HG02885 (cell line): Measurements from ENCODE around the gene TMEM94.
"Not testable (repeated sequence)": the region's sequence is repeated elsewhere in the genome, so short reads cannot be mapped to it uniquely, and the experiment has no call there.

Experiments used
- ATAC-seq: cut with Tn5 transposase; IDR thresholded peaks from one replicate; pipeline ENCODE4 v1.9.1; 2021; ENCODE audit warnings: mild to moderate bottlenecking; ENCODE audit not compliant: unreplicated experiment, poor library complexity

Gene TMEM94

GRCh38 chr17:75475144-75475835 lies 18.9 kb downstream of the TMEM94 start:
- ATAC-seq: no peak

DNA sequence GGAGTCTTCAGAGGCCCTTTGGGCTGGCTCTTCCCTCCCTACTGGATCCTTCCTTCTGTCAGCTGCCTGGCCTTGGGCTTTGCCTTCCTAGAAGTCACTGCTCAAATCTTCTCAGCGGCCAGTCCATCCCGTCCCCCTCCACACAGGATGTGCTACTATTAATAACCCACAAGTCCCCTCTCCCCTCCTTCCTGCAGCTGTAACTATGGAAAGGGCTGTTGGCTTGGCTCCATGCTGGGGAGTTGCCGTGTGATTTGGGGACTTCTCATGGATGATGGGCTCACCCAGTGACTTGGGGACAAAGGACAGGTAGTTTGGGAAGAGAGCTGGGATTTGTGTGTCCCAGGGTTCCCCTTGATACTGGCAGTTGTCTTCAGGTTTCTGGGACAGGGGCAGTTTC lies 19.4 kb downstream of the TMEM94 start:
- ATAC-seq: no peak

- ATAC-seq: no peak
Measured at GRCh38 chr17:75476271-75476671, 19.8 kb downstream of the TMEM94 start.

- ATAC-seq: no peak
Measured at GRCh38 chr17:75476752-75477489, 20.5 kb downstream of the TMEM94 start.

DNA sequence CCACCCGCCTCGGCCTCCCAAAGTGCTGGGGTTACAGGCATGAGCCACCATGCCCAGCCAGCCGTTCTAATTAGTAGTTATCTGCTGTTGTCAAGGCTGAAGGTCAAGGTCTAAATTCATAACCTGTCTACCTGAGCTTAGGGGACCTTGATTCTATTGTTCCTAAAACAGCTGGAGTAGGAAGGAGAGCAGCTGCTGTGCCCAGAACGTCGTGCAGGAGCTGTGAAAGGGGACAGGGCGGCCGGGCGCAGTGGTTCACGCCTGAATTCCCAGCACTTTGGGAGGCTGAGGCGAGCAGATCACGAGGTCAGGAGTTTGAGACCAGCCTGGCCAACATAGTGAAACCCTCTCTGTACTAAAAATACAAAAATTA lies 21.0 kb downstream of the TMEM94 start:
- not testable (repeated sequence) for ATAC-seq

DNA sequence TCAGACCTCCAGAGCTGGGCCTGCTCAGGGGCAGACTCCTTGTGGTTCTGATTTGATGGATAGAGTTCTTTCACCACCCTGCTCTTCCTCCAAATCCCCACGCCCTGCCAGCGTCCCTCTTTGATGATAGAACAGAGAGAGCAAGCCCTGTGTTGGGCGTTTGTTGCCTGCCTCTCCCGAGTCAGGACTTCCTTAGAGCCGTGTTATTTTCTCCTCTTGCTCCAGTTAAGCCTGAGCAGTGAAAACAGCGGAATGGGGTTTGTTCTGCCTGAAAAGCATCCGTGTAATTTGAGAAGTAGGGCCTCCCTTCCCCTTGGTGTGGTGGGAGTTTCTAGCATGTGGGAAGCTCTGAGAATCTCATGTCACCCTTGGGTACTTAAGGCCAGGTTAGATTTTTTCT lies 22.1 kb downstream of the TMEM94 start:
- ATAC-seq: no peak

- no peak for ATAC-seq
Measured at GRCh38 chr17:75480281-75480680, 23.8 kb downstream of the TMEM94 start.

DNA sequence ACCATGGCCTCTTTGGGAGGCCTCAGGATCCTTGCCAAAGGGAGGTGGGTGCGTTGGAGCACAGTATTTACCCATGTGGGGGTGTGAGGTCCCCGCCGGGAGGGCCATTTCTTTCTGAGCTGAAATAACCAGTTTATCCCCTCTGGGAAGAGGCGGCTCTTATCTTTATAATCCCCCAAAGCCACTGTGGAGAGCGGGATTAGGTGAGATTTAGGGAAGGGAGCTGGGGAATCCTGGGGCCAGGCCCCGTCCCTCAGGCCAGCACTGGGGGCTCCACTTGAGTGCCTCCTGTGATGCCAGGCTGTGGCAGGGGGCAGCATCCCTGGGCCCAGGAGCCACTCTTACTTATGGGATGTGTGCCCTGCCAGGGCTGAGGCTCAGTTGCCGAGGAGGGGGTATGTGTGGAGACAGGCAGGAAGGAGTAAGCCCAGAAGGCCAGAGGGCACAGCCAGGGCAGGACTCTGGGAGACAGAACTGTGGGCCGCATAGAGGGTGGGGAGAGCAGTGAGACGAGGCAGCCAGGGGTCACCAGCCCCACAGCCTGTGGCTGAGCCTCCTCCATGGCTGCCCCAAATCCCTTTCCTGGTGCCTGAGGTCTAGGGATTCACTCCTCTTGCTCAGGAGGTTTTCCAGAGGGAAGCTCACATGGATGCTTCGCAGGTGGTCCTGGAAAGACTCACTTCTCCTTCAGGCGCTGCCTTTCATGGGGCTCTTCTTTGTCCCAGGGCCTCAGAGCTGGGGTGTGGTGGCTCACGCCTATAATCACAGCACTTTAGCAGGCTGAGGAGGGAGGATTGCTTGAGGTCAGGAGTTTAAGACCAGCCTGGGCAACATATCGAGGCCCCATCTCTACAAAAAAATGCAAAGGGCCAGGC lies 25.0 kb downstream of the TMEM94 start:
- ATAC-seq: no peak

DNA sequence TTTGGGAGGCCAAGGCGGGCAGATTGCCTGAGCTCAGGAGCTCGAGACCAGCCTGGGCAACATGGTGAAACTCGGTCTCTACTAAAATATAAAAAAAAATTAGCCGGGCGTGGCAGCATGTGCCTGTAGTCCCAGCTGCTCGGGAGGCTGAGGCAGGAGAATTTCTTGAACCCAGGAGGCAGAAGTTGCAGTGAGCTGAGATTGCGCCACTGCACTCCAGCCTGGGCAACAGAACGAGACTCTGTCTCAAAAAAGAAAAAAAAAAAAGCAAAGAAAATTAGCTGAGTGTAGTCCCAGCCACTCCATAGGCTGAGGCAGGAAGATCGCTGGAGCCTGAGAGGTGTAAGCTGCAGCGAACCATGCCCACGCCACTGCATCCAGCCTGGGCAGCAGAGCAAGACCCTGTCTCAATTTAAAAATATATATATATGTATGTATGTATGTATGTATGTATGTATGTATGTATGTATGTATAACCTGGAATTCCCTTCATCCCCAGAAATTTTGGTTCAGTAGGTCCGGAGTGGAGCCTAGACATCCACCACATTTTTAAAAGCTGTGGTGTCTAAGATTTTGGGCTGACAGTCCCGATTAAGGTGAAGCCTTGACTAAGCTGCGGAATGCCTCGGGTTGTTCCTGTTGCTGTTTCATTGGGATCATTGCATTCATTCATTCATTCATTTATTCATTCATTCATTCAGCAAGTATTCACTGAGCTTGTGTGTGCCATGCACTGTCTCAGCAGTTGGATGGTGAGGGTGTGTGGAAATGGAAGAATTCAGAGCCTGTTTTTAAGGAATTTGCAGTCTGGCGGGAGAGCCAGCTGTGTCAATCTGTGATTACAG lies 25.9 kb downstream of the TMEM94 start:
- ATAC-seq: no peak

- ATAC-seq: no peak
Measured at GRCh38 chr17:75485688-75486087, 29.3 kb downstream of the TMEM94 start.

DNA sequence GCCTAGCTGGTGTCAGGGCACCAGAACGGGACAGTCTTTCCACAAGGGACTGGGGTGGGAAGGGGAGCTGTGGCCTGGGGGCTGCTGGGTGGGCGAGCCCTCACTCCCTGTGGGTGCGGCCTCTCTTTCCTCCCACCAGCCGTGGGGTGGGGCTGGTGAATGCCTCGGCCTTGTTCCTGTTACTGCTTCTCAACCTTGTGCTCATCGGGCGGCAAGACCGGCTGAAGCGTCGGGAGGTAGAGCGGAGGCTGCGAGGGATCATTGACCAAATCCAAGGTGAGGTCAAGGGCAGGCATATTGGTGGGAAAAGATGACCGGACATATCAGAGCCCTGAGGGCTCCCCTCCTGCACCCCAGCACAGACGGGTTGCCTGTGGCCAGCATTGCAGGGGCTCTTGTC lies 29.7 kb downstream of the TMEM94 start:
- no peak for ATAC-seq

GRCh38 chr17:75486951-75487350 lies 30.5 kb downstream of the TMEM94 start:
- no peak for ATAC-seq

DNA sequence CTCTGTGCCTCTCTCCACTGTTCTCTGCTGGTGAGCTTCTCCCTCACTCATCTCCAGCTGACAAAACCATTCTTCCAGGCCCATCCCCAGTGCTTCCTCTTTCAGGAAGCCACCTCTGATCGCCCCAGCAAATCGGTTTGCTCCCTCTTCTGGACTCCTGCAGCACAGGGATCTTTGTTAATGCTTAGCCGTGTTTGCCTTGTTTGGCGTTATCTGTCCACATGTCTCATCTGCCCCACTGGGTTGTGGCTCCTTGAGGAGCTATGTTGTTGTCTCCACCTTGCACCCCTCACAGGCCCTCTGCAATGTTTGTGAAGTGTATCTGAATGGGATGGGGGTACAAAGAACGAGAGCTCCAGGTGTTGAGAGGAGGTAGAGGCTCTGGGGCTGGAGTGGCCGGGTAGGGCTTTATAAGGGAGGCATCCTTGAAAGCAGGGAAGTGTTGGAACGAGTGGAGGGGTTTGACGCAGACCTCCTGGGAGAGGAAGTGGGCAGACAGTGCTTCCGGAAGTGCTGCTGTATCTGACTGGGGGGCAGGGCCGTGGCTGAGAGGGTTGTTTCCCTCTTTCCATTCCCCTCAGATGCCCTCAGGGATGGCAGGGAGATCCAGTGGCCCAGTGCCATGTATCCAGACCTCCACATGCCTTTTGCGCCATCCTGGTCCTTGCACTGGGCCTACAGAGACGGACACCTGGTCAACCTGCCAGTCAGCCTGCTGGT lies 31.1 kb downstream of the TMEM94 start:
- ATAC-seq: no peak

DNA sequence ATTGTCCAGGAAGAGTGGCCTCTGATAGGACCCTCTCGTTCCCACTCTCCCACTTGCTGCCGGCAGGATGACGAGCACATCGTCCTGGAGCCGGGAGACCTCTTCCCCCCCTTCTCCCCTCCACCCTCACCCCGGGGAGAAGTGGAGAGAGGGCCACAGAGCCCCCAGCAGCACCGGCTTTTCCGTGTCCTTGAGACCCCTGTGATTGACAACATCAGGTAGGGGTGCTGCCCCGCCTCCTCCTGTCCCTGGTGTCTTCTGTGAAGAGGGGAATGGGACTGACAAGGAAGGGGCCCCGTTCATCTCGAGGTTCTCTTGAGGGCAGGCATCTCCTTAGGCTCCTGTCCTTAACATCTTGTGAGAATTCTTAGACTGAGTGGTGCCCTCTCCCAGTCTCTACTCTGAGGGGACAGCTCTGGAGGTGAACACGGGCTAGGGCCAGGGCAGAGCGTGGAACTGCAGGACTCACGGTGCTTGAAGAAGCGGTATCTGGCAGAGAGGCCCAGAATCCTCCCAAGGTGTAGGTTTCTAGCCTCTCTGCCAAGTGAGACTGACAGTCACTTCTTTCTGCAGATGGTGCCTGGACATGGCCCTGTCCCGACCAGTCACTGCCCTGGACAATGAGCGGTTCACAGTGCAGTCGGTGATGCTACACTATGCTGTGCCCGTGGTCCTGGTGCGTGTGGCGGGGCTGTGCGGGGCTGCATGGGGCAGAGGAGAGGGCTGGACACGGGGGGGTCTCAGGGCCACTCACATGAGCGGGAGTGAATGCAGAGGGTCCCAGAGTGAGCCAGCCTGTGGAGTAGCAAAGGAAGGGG lies 32.5 kb downstream of the TMEM94 start:
- no peak for ATAC-seq

DNA sequence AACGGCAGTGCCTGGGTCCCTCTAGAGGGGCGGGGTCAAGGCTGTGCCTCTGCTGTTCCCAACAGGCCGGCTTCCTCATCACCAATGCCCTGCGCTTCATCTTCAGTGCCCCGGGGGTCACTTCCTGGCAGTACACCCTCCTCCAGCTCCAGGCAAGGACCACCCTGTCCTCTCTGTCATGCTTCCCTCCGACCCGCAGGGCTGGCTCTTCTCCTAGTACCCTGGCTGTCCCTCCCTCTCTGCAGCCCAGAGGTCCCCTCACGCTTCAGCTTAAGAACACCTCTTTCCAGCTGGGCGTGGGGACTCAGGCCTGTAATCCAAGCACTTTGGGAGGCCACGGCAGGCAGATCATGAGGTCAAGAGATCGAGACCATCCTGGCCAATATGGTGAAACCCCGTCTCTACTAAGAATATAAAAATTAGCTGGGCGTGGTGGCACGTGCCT lies 33.1 kb downstream of the TMEM94 start:
- ATAC-seq: no peak

GRCh38 chr17:75490173-75490743 lies 33.8 kb downstream of the TMEM94 start:
- ATAC-seq: no peak

DNA sequence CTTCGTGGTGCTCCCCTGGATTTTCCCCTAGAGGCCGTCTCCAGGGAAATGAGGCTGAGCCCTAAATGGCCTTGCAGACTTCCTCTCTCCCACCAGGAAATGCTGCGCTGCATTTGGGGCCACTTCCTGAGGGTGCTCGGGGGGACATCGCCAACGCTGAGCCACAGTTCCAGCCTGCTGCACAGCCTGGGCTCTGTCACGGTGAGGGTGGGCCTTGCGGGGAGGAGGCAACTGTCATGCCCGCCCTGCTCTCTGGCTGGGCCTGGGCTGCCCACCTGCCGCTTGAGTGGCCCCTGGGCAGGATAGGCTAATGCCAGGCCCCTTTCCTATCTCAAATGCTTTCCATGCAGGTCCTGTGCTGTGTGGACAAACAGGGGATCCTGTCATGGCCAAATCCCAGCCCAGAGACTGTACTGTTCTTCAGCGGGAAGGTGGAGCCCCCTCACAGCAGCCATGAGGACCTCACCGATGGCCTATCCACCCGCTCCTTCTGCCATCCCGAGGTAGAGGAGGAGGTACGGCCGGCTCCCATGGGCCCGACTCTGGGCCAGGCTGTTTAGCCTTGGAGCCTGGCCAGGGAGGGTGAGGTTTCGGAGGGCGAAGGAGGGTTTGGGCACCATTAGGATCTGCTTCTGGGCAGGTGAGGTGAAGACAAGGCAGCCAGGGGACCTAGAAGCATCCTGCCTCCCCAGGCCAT lies 34.7 kb downstream of the TMEM94 start:
- ATAC-seq: no peak

GRCh38 chr17:75491680-75492079 lies 35.2 kb downstream of the TMEM94 start:
- ATAC-seq: no peak
